Breast epithelium (tissue), 4 donors: ENCODE data around the gene CHM. TPM values are rescaled to one million over a fixed set of nuclear protein-coding genes. Genes with fewer than 3 reads are reported as not detected.
"Not testable (repeated sequence)": the region's sequence is repeated elsewhere in the genome, so short reads cannot be mapped to it uniquely, and the experiment has no call there.

Source experiments
- DNase-seq, 2 donors: peaks; one replicate each; pipeline ENCODE4 v3.0.0-alpha.2; 2019; ENCODE audit warnings: low spot score in 2 of 2
- H3K27ac ChIP-seq, 2 donors: fragments of 200-600 bp; sonication (generic) in 1 of 2; one replicate each; pipeline ENCODE4 v1.5.1; 2016 to 2019; ENCODE audit warnings: mild to moderate bottlenecking in 1 of 2
- H3K27me3 ChIP-seq, 2 donors: fragments of 200-600 bp; sonication (generic) in 1 of 2; one replicate each; pipeline versions ENCODE4 v1.5.1 to v1.6.0; 2017 to 2019; ENCODE audit warnings: control low read depth in 1 of 2, mild to moderate bottlenecking in 1 of 2
- H3K36me3 ChIP-seq: fragments of 200-600 bp; one replicate; pipeline ENCODE4 v1.5.1; 2019
- H3K4me1 ChIP-seq, 2 donors: fragments of 200-600 bp; sonication (generic); one replicate each; pipeline ENCODE4 v1.5.1; 2016 to 2019; ENCODE audit warnings: control low read depth in 1 of 2
- H3K4me3 ChIP-seq, 3 donors: fragments of 200-600 bp; sonication (generic); 1 replicate in 2 of 3; 2 replicates in 1 of 3; pipeline ENCODE4 v1.5.1; 2016 to 2019; ENCODE audit warnings: mild to moderate bottlenecking in 3 of 3, moderate library complexity in 2 of 3
- H3K9me3 ChIP-seq, 2 donors: fragments of 200-600 bp; sonication (generic) in 1 of 2; one replicate each; pipeline ENCODE4 v1.5.1; 2016 to 2019; ENCODE audit warnings: control low read depth in 1 of 2
- CTCF ChIP-seq, 3 donors: fragments of 450-650 bp; IDR thresholded peaks; one replicate each; pipeline ENCODE4 v1.5.1; 2016 to 2017; ENCODE audit warnings: antibody characterized with exemption in 3 of 3, mild to moderate bottlenecking in 3 of 3, moderate library complexity in 3 of 3
- POLR2A ChIP-seq: fragments of 450-650 bp; IDR thresholded peaks from one replicate; pipeline ENCODE4 v1.6.1; 2016; ENCODE audit warnings: antibody characterized with exemption, mild to moderate bottlenecking, moderate library complexity
- POLR2AphosphoS5 ChIP-seq, 3 donors: sonication (generic); formaldehyde crosslinking; IDR thresholded peaks; one replicate each; pipeline ENCODE4 v1.6.1; 2017; ENCODE audit warnings: antibody characterized with exemption in 3 of 3
- intact Hi-C: fragments of 100-400 bp; cut with DNase I; formaldehyde crosslinking; loops from one replicate; pipeline ENCODE4 v1.15.1; 2023; ENCODE audit warnings: low total_unique reads
- total RNA-seq, 3 donors: library from RNA; depleted of rRNA; stranded (reverse); fragments of >200 nt; gene quantifications; one replicate each; pipeline ENCODE4 v1.1.0, GENCODE V29; 2016

The CHM gene
- total RNA-seq, 3 donors from 2014 or later = 18.4 to 37.2 (median 22.9) TPM

- H3K27ac ChIP-seq = no peak overlapping the region
- no peaks in the 10 kb centered on the region for H3K27me3 ChIP-seq
- intact Hi-C loops = loop anchor here (10.0 kb wide), 1 partner anchor 1724 kb away; no protein-coding TSS in a partner anchor
- no peak overlapping the region for H3K4me3 ChIP-seq
- DNase-seq = no peak
- no peaks in the 10 kb centered on the region for H3K9me3 ChIP-seq
- no peak for TF ChIP-seq POLR2AphosphoS5 (IDR thresholded peaks at IDR 0.05)
- TF ChIP-seq CTCF (IDR thresholded peaks at IDR 0.05) = no peak
- no peak for TF ChIP-seq POLR2A
- no peaks in the 10 kb centered on the region for H3K4me1 ChIP-seq
- H3K36me3 ChIP-seq = no peaks in the 10 kb centered on the region
Observed at GRCh38 chrX:86028681-86029080, 18.7 kb downstream of the CHM start.

GRCh38 chrX:86023811-86024210 lies 23.5 kb downstream of the CHM start:
- no peak for DNase-seq
- Histone ChIP-seq H3K27ac (no peak overlapping the region), H3K27me3 (no peaks in the 10 kb centered on the region), H3K4me1 (no peaks in the 10 kb centered on the region), H3K4me3 (no peak overlapping the region), H3K9me3 (no peaks in the 10 kb centered on the region), H3K36me3 (no peaks in the 10 kb centered on the region)
- intact Hi-C loops = loop anchor here (10.0 kb wide), 1 partner anchor 1719 kb away; no protein-coding TSS in a partner anchor
- no peak for TF ChIP-seq POLR2AphosphoS5 (IDR thresholded peaks at IDR 0.05)
- no peak for TF ChIP-seq POLR2A

GRCh38 chrX:86021652-86022289 lies 25.6 kb downstream of the CHM start:
- TF ChIP-seq POLR2AphosphoS5 (IDR thresholded peaks at IDR 0.05) (no peak), POLR2A (no peak), CTCF (IDR thresholded peaks at IDR 0.05) (no peak)
- Histone ChIP-seq H3K4me1 (no peaks in the 10 kb centered on the region), H3K4me3 (no peak overlapping the region), H3K27ac (no peak overlapping the region), H3K9me3 (no peaks in the 10 kb centered on the region), H3K36me3 (no peaks in the 10 kb centered on the region), H3K27me3 (no peaks in the 10 kb centered on the region)
- intact Hi-C loops = loop anchor here (10.0 kb wide), 1 partner anchor 1717 kb away; no protein-coding TSS in a partner anchor
- DNase-seq = no peak

GRCh38 chrX:86016139-86016538 lies 31.2 kb downstream of the CHM start:
- Histone ChIP-seq H3K4me1 (no peaks in the 10 kb centered on the region), H3K27me3 (no peaks in the 10 kb centered on the region), H3K9me3 (no peaks in the 10 kb centered on the region), H3K27ac (no peak overlapping the region), H3K36me3 (no peaks in the 10 kb centered on the region), H3K4me3 (no peak overlapping the region)
- DNase-seq = no peak
- TF ChIP-seq POLR2A (no peak), CTCF (IDR thresholded peaks at IDR 0.05) (no peak), POLR2AphosphoS5 (IDR thresholded peaks at IDR 0.05) (no peak)
- intact Hi-C loops = no loop called here

- H3K4me3 ChIP-seq, H3K36me3 ChIP-seq, intact Hi-C loops, H3K27ac ChIP-seq, H3K4me1 ChIP-seq, H3K27me3 ChIP-seq, DNase-seq, H3K9me3 ChIP-seq: not testable (repeated sequence)
Observed at GRCh38 chrX:86014959-86015358, 32.4 kb downstream of the CHM start.

GRCh38 chrX:86014421-86014820 lies 32.9 kb downstream of the CHM start:
- Histone ChIP-seq H3K4me1 (no peaks in the 10 kb centered on the region), H3K27ac (no peak overlapping the region), H3K4me3 (no peak overlapping the region), H3K36me3 (no peaks in the 10 kb centered on the region), H3K9me3 (no peaks in the 10 kb centered on the region), H3K27me3 (no peaks in the 10 kb centered on the region)
- intact Hi-C loops = no loop called here
- TF ChIP-seq POLR2AphosphoS5 (IDR thresholded peaks at IDR 0.05) = no peak
- no peak for TF ChIP-seq CTCF (IDR thresholded peaks at IDR 0.05)
- DNase-seq = no peak
